ENCODE results near the gene PIK3R1. TPM values are rescaled to one million over a fixed set of nuclear protein-coding genes. Genes with fewer than 3 reads are reported as not detected.

PIK3R1 gene
- total RNA-seq, 6 experiments from 2014 or later = 36.3 to 173 (median 72.8) TPM

DNA sequence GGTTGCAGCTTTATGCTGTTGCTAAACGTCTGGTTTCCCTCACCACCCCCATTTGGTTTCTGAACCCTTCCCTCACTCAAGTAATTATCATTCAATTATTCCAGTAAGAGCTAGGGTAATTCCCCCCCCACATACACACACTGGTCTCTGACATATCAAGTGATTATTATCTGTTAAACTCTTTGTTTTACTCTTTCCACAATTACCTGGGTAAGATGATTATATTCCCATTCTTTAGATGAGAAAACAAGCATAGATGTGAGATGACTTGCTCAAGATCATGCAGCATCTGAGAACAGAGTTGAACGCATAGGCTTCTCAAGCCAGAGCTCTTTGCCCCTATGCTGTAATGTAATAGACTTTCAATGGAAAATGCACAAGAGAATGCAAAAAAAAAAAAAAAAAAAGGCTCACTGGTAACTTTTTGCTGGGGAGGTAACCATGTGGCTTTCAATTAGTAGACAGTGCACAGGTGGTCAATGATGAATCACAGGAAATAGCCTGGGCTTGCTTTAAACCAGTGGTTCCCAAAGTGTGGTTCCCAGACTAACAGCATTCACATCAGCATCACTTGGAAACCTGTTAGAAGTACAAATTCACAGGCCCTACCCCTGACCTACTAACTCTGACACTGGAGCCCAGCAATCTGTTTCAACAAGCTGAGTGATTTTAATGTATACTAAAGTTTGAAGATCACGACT, 87.6 kb downstream of the PIK3R1 start:
- ATAC-seq = peak in 2 of 4 donors; percentile 17 to 34

DNA sequence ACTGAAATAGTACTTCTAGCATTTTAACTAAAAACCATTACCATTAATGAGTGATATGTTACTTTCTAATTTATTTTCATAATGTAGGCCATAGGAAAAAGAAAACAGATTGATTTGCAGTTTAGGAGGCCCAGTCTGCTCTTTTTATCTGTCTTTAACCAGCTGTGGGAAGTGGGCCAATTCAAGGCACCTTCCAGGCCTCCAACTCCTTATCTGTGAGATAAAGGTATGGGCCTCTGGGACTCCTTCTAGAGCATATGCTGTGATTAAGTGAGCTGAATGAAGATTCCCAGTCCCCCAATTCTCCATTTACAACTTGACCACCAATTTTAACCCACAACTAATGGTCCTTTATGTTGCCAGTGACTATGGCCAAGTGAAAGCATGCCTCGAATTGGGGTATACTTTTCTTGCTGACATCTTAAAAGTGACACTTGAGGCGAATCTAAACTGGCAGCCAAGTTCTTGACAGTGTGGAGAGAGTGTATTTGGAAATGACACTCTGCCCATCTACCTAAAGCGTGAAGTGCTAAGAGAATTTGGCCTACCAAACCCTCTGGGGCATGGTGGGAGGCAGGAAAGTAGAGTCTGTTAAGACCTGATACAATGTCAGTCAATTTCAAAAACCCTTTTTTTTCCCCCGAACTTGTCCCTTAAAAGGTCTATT, 88.3 kb downstream of the PIK3R1 start:
- H3K27me3 ChIP-seq = no peaks in the 10 kb centered on the region
- no peak for TF ChIP-seq POLR2A (IDR thresholded peaks at IDR 0.05)
- TF ChIP-seq, protein P1, sequence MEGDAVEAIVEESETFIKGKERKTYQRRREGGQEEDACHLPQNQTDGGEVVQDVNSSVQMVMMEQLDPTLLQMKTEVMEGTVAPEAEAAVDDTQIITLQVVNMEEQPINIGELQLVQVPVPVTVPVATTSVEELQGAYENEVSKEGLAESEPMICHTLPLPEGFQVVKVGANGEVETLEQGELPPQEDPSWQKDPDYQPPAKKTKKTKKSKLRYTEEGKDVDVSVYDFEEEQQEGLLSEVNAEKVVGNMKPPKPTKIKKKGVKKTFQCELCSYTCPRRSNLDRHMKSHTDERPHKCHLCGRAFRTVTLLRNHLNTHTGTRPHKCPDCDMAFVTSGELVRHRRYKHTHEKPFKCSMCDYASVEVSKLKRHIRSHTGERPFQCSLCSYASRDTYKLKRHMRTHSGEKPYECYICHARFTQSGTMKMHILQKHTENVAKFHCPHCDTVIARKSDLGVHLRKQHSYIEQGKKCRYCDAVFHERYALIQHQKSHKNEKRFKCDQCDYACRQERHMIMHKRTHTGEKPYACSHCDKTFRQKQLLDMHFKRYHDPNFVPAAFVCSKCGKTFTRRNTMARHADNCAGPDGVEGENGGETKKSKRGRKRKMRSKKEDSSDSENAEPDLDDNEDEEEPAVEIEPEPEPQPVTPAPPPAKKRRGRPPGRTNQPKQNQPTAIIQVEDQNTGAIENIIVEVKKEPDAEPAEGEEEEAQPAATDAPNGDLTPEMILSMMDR (IDR thresholded peaks at IDR 0.05) = no peak
- H3K4me1 ChIP-seq = no peaks in the 10 kb centered on the region
- 78% methylated on average over 4 of the region's 4 CpGs for whole genome bisulfite sequencing (ENCODE audit: insufficient coverage, low coverage, low lambda C conversion rate, missing lambda C conversion rate)
- H3K27ac ChIP-seq = no peak overlapping the region
- peaks cover 0 to 17% (median 5%) of the 10 kb centered on the region in 4 donors for H3K36me3 ChIP-seq
- intact Hi-C loops (cut with DNase I) = no loop called here
- DNase-seq (no peak), ATAC-seq (peak in 1 of 4 donors; percentile 17)
- H3K9me3 ChIP-seq = no peaks in the 10 kb centered on the region
- no peak overlapping the region for H3K4me3 ChIP-seq

More for the DNA sequence above, 87.6 kb downstream of the PIK3R1 start:
- DNase-seq = no peak
- intact Hi-C loops (cut with DNase I) = no loop called here
- WGBS (ENCODE audit: insufficient coverage, low coverage, low lambda C conversion rate, missing lambda C conversion rate) = 59% methylated on average over 3 of the region's 3 CpGs
- H3K9me3 ChIP-seq = no peaks in the 10 kb centered on the region
- H3K4me1 ChIP-seq = no peaks in the 10 kb centered on the region
- no peaks in the 10 kb centered on the region for H3K27me3 ChIP-seq
- no peak for TF ChIP-seq POLR2A (IDR thresholded peaks at IDR 0.05)
- TF ChIP-seq, protein P1 (IDR thresholded peaks at IDR 0.05) = no peak
- H3K27ac ChIP-seq = no peak overlapping the region
- no peak overlapping the region for H3K4me3 ChIP-seq
- H3K36me3 ChIP-seq = peaks cover 0 to 23% (median 7%) of the 10 kb centered on the region in 4 donors

DNA sequence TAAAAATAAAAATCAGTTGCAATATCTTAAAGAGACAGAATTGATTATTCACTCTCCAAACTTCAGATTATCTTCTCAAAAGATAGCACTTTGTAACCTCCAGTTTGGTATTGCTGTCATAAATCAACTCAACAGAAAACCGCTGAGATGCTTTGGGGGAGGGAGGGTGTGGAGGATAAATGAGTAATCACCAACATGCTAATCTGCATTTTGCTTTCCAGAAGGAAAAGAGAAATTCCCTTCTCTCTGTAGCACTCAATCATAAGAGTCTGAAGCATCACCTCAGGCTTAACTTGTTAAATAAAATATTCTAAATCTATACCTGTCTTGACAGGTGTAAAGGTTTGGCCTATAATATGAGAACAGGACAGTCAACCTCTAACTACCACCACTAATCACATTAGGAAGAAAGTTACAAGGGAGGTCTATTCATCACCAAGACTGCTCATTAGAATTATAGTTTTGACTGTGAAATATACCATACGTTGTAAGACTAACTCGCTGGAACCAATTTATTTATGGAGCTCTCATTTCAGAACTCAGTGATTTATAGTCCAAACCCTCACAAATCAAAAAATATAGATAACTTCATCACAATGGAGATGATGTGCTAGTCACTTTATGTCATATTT, 89.0 kb downstream of the PIK3R1 start:
- no peak for ATAC-seq
- intact Hi-C loops (cut with DNase I) = no loop called here

DNA sequence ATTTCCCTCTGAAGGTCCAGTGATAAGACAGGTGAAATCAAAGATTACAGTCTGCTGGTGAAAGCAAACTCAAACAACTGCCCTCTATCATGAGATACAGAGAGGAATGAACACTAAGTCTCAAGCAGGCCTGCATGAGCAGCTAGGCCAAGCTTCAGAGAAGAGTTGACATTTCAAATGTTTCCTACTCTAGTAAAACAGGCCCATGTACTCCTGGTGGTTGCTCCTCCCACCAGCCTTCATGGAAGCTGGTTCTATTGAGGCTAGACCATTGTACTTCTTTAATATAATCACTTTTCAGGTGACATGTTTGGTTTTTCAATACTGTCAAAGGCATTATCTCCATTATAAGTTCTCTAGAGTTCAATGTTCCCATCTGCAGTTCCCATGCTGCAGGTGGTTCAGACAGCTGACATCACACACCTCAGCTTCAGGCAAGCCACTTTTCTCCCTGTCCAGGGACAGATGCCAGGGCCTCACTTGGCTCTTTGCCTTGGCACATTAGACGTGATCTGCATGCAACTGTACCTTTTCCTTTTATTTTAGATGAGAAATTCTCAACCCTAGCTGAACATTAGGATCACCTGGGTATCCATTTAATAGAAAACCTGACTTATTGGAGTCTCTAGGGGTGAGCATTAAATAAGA, 89.8 kb downstream of the PIK3R1 start:
- DNase-seq = peak in 1 of 3 donors; percentile 60
- Histone ChIP-seq H3K4me1 (no peaks in the 10 kb centered on the region), H3K36me3 (peaks cover 0 to 3% (median 0%) of the 10 kb centered on the region in 4 donors), H3K27me3 (no peaks in the 10 kb centered on the region), H3K9me3 (no peaks in the 10 kb centered on the region), H3K4me3 (no peak overlapping the region), H3K27ac (no peak overlapping the region)
- intact Hi-C loops (cut with DNase I) = no loop called here
- peak; percentile 41 to 56 (median 46) for ATAC-seq
- WGBS (ENCODE audit: insufficient coverage, low coverage, low lambda C conversion rate, missing lambda C conversion rate) = 17% methylated on average over 1 of the region's 1 CpG
- no peak for TF ChIP-seq POLR2A (IDR thresholded peaks at IDR 0.05)
- TF ChIP-seq, protein P1 (IDR thresholded peaks at IDR 0.05) = no peak

More for the DNA sequence above, 89.0 kb downstream of the PIK3R1 start:
- Histone ChIP-seq H3K27ac (no peak overlapping the region), H3K27me3 (no peaks in the 10 kb centered on the region), H3K36me3 (peaks cover 0 to 11% (median 1%) of the 10 kb centered on the region in 4 donors), H3K9me3 (no peaks in the 10 kb centered on the region), H3K4me3 (no peak overlapping the region), H3K4me1 (no peaks in the 10 kb centered on the region)
- TF ChIP-seq POLR2A (IDR thresholded peaks at IDR 0.05) = no peak
- TF ChIP-seq, protein P1 (IDR thresholded peaks at IDR 0.05) = no peak
- WGBS (ENCODE audit: insufficient coverage, low coverage, low lambda C conversion rate, missing lambda C conversion rate) = 67% methylated on average over 3 of the region's 3 CpGs
- no peak for DNase-seq
